OCI-LY3 (cell line): ENCODE measurements around the gene CPLANE2.

Experiments used
- CTCF ChIP-seq: fragments of 200-600, 300-600 bp; sonication (generic); IDR thresholded peaks from 2 replicates; pipeline ENCODE4 v1.5.1; 2014; ENCODE audit warnings: antibody characterized with exemption, low read length, low read depth
- EZH2phosphoT487 ChIP-seq: fragments of 200-600 bp; shearing (Covaris generic); IDR thresholded peaks from 2 replicates; pipeline ENCODE4 v1.6.1; 2018; ENCODE audit warnings: antibody characterized with exemption, mixed run types, low read depth

- no peak for TF ChIP-seq CTCF
- no peak for TF ChIP-seq EZH2phosphoT487
These were observed 8.7 kb upstream of the CPLANE2 start for GRCh38 chr1:16245476-16246196.
